Tibial nerve (tissue), 3 donors: ENCODE measurements around the gene SLC5A3.

ENCODE experiments used
- CTCF ChIP-seq, 5 experiments: fragments of 200-600 bp in 3 of 5; fragments of 450-650 bp in 2 of 5; sonication (generic) in 3 of 5; IDR thresholded peaks; one replicate each; pipeline ENCODE4 v1.5.1; 2016 to 2019; ENCODE audit warnings: antibody characterized with exemption in 5 of 5, mild to moderate bottlenecking in 3 of 5, moderate library complexity in 2 of 5
- POLR2A ChIP-seq, 2 donors: fragments of 450-650 bp; IDR thresholded peaks; one replicate each; pipeline ENCODE4 v1.6.1; 2017; ENCODE audit warnings: antibody characterized with exemption in 2 of 2, mild to moderate bottlenecking in 2 of 2, moderate library complexity in 2 of 2

- TF ChIP-seq CTCF (IDR thresholded peaks at IDR 0.05), result no peak
- TF ChIP-seq POLR2A (IDR thresholded peaks at IDR 0.05), result no peak
Measured at GRCh38 chr21:34082769-34083168, 9.4 kb downstream of the SLC5A3 start.
